IMR-90 (cell line): ENCODE results near the gene TAS1R1. TPM values are rescaled to one million over a fixed set of nuclear protein-coding genes. Genes with fewer than 3 reads are reported as not detected.

Experiments used
- ATAC-seq: fragments of 200-7000 bp; cut with Tn5 transposase; 2 replicates; pipeline ENCODE4 v1.9.1; 2020; ENCODE audit warnings: low read depth, mild to moderate bottlenecking, moderate library complexity
- BruUV-seq: library from RNA; stranded (reverse); fragments of 400-500 nt; replicated peaks from 2 replicates; lab custom pipeline; 2021; lab: Mats Ljungman, UMichigan
- CTCF ChIA-PET: fragments of 300-600 bp; formaldehyde crosslinking; extraction: SDS; loops from one replicate; lab custom pipeline; 2021; ENCODE audit warnings: antibody characterized with exemption; lab: Yijun Ruan, JAX
- POLR2A ChIA-PET: fragments of 300-600 bp; sonication (Branson Sonifier 250); formaldehyde crosslinking; loops from one replicate; lab custom pipeline; 2022; ENCODE audit warnings: antibody characterized with exemption; ENCODE audit not compliant: unreplicated experiment; lab: Charles Lee
- DNase-seq: peaks from one replicate; pipeline ENCODE4 v3.0.0; 2013
- H2AFZ ChIP-seq: replicated peaks from 2 replicates; pipeline ENCODE3; 2013; ENCODE audit warnings: low read length, mild to moderate bottlenecking; ENCODE audit not compliant: poor library complexity
- H2AK5ac ChIP-seq: 2 replicates; pipeline ENCODE4 v1.6.1; 2013; ENCODE audit warnings: low read depth, low read length, inconsistent platforms
- H2AK9ac ChIP-seq: replicated peaks from 2 replicates; pipeline ENCODE3; 2013; ENCODE audit warnings: mild to moderate bottlenecking, low read depth, low read length, moderate library complexity; ENCODE audit not compliant: poor library complexity
- H2BK120ac ChIP-seq: 2 replicates; pipeline ENCODE4 v1.6.1; 2013; ENCODE audit warnings: low read depth, low read length, inconsistent platforms
- H2BK15ac ChIP-seq: 3 replicates; pipeline ENCODE4 v1.6.1; 2013; ENCODE audit warnings: low read depth, low read length, inconsistent platforms
- H2BK20ac ChIP-seq: 2 replicates; pipeline ENCODE4 v1.6.1; 2013; ENCODE audit warnings: low read depth, mild to moderate bottlenecking, inconsistent platforms, low read length, moderate library complexity
- H2BK5ac ChIP-seq: 2 replicates; pipeline ENCODE4 v1.6.1; 2013; ENCODE audit warnings: mild to moderate bottlenecking, low read depth, low read length, inconsistent platforms; ENCODE audit not compliant: poor library complexity, severe bottlenecking
- H3K14ac ChIP-seq: replicated peaks from 2 replicates; pipeline ENCODE4 v1.6.1; 2013; ENCODE audit warnings: low read depth, low read length, inconsistent platforms
- H3K18ac ChIP-seq: 2 replicates; pipeline ENCODE4 v1.6.1; 2013; ENCODE audit warnings: low read depth, low read length, control low read depth
- H3K23ac ChIP-seq: 2 replicates; pipeline ENCODE4 v1.6.1; 2013; ENCODE audit warnings: low read depth, low read length, inconsistent platforms
- H3K27ac ChIP-seq: 2 replicates; pipeline ENCODE4 v1.5.1; 2013; ENCODE audit warnings: mild to moderate bottlenecking, control low read depth, low read length; ENCODE audit not compliant: insufficient read depth
- H3K27me3 ChIP-seq: 2 replicates; pipeline ENCODE4 v1.6.1; 2013; ENCODE audit warnings: low read length; ENCODE audit not compliant: control insufficient read depth, insufficient read depth
- H3K36me3 ChIP-seq: 2 replicates; pipeline ENCODE4 v1.6.1; 2013; ENCODE audit warnings: low read length, mixed read lengths; ENCODE audit not compliant: control insufficient read depth, insufficient read depth
- H3K4ac ChIP-seq: 2 replicates; pipeline ENCODE4 v1.6.1; 2013; ENCODE audit warnings: low read depth, low read length, inconsistent platforms
- H3K4me1 ChIP-seq: 2 replicates; pipeline ENCODE4 v1.6.1; 2013; ENCODE audit warnings: low read length, mixed read lengths; ENCODE audit not compliant: control insufficient read depth, insufficient read depth
- H3K4me2 ChIP-seq: 2 replicates; pipeline ENCODE4 v1.6.1; 2013; ENCODE audit warnings: low read depth, mild to moderate bottlenecking, control low read depth, low read length, moderate library complexity
- H3K4me3 ChIP-seq: 2 replicates; pipeline ENCODE4 v1.5.1; 2013; ENCODE audit warnings: low read depth, mild to moderate bottlenecking, control low read depth, low read length, moderate library complexity; ENCODE audit not compliant: insufficient read depth
- H3K56ac ChIP-seq: 2 replicates; pipeline ENCODE4 v1.6.1; 2013; ENCODE audit warnings: low read length, inconsistent platforms; ENCODE audit not compliant: insufficient read depth; ENCODE audit errors: extremely low read depth
- H3K79me1 ChIP-seq, 2 experiments: 2 replicates each; pipeline ENCODE4 v1.6.1; 2013; ENCODE audit warnings: low read length in 2 of 2, inconsistent platforms in 1 of 2, low read depth in 1 of 2
- H3K9ac ChIP-seq: 2 replicates; pipeline ENCODE4 v1.6.1; 2013; ENCODE audit warnings: low read depth, low read length, control low read depth
- H3K9me1 ChIP-seq: 2 replicates; pipeline ENCODE4 v1.6.1; 2013; ENCODE audit warnings: low read length, inconsistent platforms; ENCODE audit not compliant: insufficient read depth
- H3K9me3 ChIP-seq: 2 replicates; pipeline ENCODE4 v1.6.1; 2013; ENCODE audit warnings: low read length; ENCODE audit not compliant: control insufficient read depth, insufficient read depth
- H4K20me1 ChIP-seq: 2 replicates; pipeline ENCODE4 v1.6.1; 2013; ENCODE audit warnings: low read length, inconsistent platforms; ENCODE audit not compliant: insufficient read depth
- H4K5ac ChIP-seq: 2 replicates; pipeline ENCODE4 v1.6.1; 2013; ENCODE audit warnings: mild to moderate bottlenecking, low read depth, low read length, control low read depth
- H4K8ac ChIP-seq, 2 experiments: 2 replicates each; pipeline ENCODE4 v1.6.1; 2013; ENCODE audit warnings: low read depth in 2 of 2, low read length in 2 of 2, control low read depth in 1 of 2, inconsistent platforms in 1 of 2
- H4K91ac ChIP-seq: 2 replicates; pipeline ENCODE4 v1.6.1; 2013; ENCODE audit warnings: low read depth, low read length, inconsistent platforms; ENCODE audit not compliant: insufficient read depth
- BHLHE40 ChIP-seq: fragments of 150-350 bp; IDR thresholded peaks from 2 replicates; pipeline ENCODE4 v1.6.1; 2016; ENCODE audit warnings: mild to moderate bottlenecking, low read depth, low read length
- FOS ChIP-seq: fragments of 150-350 bp; IDR thresholded peaks from 2 replicates; pipeline ENCODE4 v1.6.1; 2016; ENCODE audit warnings: low read depth, low read length
- MAFK ChIP-seq: IDR thresholded peaks from 2 replicates; pipeline ENCODE4 v1.6.1; 2012; ENCODE audit warnings: low read depth, low read length, improper control_type of control experiment
- MAZ ChIP-seq: IDR thresholded peaks from 2 replicates; pipeline ENCODE4 v1.6.1; 2012; ENCODE audit warnings: low read depth, mild to moderate bottlenecking, low read length, improper control_type of control experiment, moderate library complexity, borderline replicate concordance
- NFE2L2 ChIP-seq: fragments of 150-350 bp; IDR thresholded peaks from 2 replicates; pipeline ENCODE4 v1.6.1; 2016; ENCODE audit warnings: low read depth, mild to moderate bottlenecking, low read length
- POLR2A ChIP-seq: IDR thresholded peaks from 2 replicates; pipeline ENCODE4 v1.6.1; 2012; ENCODE audit warnings: mild to moderate bottlenecking, low read depth, low read length
- WGBS, 2 experiments: methylation state at CpG; one replicate each; pipeline versions ENCODE4 v1.1.5 to v1.1.7; 2013; ENCODE audit warnings: missing lambda C conversion rate in 2 of 2; ENCODE audit not compliant: insufficient read length in 1 of 2; ENCODE audit errors: extremely low coverage in 2 of 2; 5-methylcytosine and 5-hydroxymethylcytosine counted together
- dilution Hi-C: fragments of 300-500 bp; cut with HindIII; formaldehyde crosslinking; loops from one replicate; pipeline ENCODE4 v1.14.3; 2018; ENCODE audit warnings: low sequenced_read_pairs; ENCODE audit not compliant: unreplicated experiment
- in situ Hi-C: fragments of 300-500 bp; cut with MboI; formaldehyde crosslinking; loops from 3 replicates; pipeline ENCODE4 v1.14.3; 2019; ENCODE audit warnings: low sequenced_read_pairs, inconsistent platforms, mixed read lengths
- intact Hi-C: fragments of 100-400 bp; cut with micrococcal nuclease; formaldehyde crosslinking; loops from 2 replicates; pipeline ENCODE4 v1.10.0; 2022
- polyA plus RNA-seq, 3 experiments: library from polyadenylated mRNA; depleted of rRNA; stranded (reverse); fragments of >200 nt; gene quantifications; 2 replicates each; pipeline ENCODE4 v1.2.3, GENCODE V29; 2012; ENCODE audit warnings: low replicate concordance in 1 of 3
- total RNA-seq: library from RNA; depleted of rRNA; stranded (reverse); fragments of >200 nt; gene quantifications from 2 replicates; pipeline ENCODE4 v1.2.3, GENCODE V29; 2012

Gene TAS1R1
- total and polyA plus RNA-seq, 2 of the 4 experiments (the other 2 are of a cell fraction): 0.05 TPM; not detected in 1

- TF ChIP-seq NFE2L2: no peak
- TF ChIP-seq MAFK: no peak
Measured at GRCh38 chr1:6601923-6602668, 47.0 kb downstream of the TAS1R1 start (continued).

- H3K27ac ChIP-seq: peak within 1 kb of the TSS; percentile 95
- ATAC-seq (peak; percentile 72), DNase-seq (peak; percentile 86)
- peaks cover 13% of the 10 kb centered on the region for H3K9me1 ChIP-seq
- peak within 1 kb of the TSS; percentile 81 for H3K18ac ChIP-seq
- H4K91ac ChIP-seq: peak within 1 kb of the TSS; percentile 96
- H3K9ac ChIP-seq: peak within 1 kb of the TSS; percentile 81
- ChIA-PET CTCF (interaction anchor here (0.7 kb wide), 1 partner anchor 21 kb away, joined by 5 read pairs; no protein-coding TSS in a partner anchor), POLR2A (no interaction called here)
- peak within 1 kb of the TSS; percentile 98 for H3K23ac ChIP-seq
- H2BK20ac ChIP-seq: peak within 1 kb of the TSS; percentile 80
- H2BK15ac ChIP-seq: peak within 1 kb of the TSS; percentile 89
- in situ Hi-C loops (no loop called here), dilution Hi-C loops (no loop called here), intact Hi-C loops (no loop called here)
- WGBS, 2 experiments: 0% methylated on average over 49 of the region's 84 CpGs; no CpG with 5 or more reads in 1 of the 2 experiments
- peaks cover 42% of the 10 kb centered on the region for H4K20me1 ChIP-seq
- H3K27me3 ChIP-seq: no peaks in the 10 kb centered on the region
- TF ChIP-seq FOS: peak; percentile 66
- peak; percentile 96 for TF ChIP-seq MAZ
- TF ChIP-seq POLR2A: peak; percentile 97
- TF ChIP-seq BHLHE40: no peak
- H3K14ac ChIP-seq: peak within 1 kb of the TSS; percentile 96
- peak within 1 kb of the TSS; percentile 85 for H3K4ac ChIP-seq
- H3K9me3 ChIP-seq: no peaks in the 10 kb centered on the region
- H3K36me3 ChIP-seq: peaks cover 9% of the 10 kb centered on the region; the same call in 1 of the 2 replicates
- peak within 1 kb of the TSS; percentile 96 for H4K5ac ChIP-seq
- H2BK5ac ChIP-seq: peak within 1 kb of the TSS; percentile 96
- H2BK120ac ChIP-seq: peak within 1 kb of the TSS; percentile 95
- H2AFZ ChIP-seq: peak within 1 kb of the TSS; percentile 96
- peak within 1 kb of the TSS; percentile 75 for H3K4me2 ChIP-seq
- H2AK9ac ChIP-seq: peak within 1 kb of the TSS; percentile 100
- peak within 1 kb of the TSS; percentile 94 for H3K56ac ChIP-seq
- H3K4me3 ChIP-seq: peak within 1 kb of the TSS; percentile 88
- peak within 1 kb of the TSS; percentile 98 for H4K8ac ChIP-seq
- H3K4me1 ChIP-seq: peaks cover 14% of the 10 kb centered on the region
- H3K79me1 ChIP-seq: peaks cover 2 to 44% of the 10 kb centered on the region in 2 experiments; a peak in 3 of 4 replicates
- H2AK5ac ChIP-seq: peak within 1 kb of the TSS; percentile 91
- BruUV-seq: no TSS peak
Measured at GRCh38 chr1:6602669-6603237, 47.6 kb downstream of the TAS1R1 start, which contains the start of gene KLHL21. TSS of gene KLHL21 (minus strand) at chr1:6602869. CDS start at chr1:6602817, 52 bp downstream.
